D721Med (cell line): ENCODE measurements around the gene FGF3.

Experiments used
- DNase-seq: peaks from one replicate; pipeline ENCODE4 v3.0.0; 2011; ENCODE audit warnings: low spot score; ENCODE audit not compliant: insufficient read length
- FAIRE-seq: peaks from 2 replicates; lab custom pipeline; 2011; peaks lifted over from hg19 to GRCh38; lab: Jason Lieb, UNC
- TF ChIP-seq, protein P1 (sequence below): IDR thresholded peaks from 2 replicates; pipeline ENCODE4 v1.5.1; 2012; ENCODE audit warnings: mild to moderate bottlenecking, control low read depth; ENCODE audit not compliant: insufficient read depth; ENCODE audit errors: missing control alignments

The FGF3 gene

DNA sequence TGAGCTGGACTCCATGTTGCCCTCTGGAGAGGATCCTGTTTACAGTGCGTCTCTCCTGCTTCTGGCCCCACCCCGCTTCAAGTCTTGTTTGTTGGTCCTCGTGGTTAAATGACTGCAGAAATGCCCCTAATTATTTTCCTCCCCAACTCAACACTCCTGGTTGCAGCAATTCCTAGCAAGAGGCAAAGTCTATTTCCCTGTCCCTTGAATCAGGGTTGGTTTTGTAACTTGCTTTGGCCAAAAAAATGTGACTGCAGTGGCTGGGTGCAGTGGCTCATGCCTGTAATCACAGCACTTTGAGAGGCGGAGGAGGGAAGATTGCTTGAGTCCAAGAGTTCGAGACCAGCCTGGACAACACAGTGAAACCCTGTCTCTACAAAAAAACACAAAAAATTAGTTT is 41.0 kb upstream of the FGF3 start:
- no peak for FAIRE-seq

DNA sequence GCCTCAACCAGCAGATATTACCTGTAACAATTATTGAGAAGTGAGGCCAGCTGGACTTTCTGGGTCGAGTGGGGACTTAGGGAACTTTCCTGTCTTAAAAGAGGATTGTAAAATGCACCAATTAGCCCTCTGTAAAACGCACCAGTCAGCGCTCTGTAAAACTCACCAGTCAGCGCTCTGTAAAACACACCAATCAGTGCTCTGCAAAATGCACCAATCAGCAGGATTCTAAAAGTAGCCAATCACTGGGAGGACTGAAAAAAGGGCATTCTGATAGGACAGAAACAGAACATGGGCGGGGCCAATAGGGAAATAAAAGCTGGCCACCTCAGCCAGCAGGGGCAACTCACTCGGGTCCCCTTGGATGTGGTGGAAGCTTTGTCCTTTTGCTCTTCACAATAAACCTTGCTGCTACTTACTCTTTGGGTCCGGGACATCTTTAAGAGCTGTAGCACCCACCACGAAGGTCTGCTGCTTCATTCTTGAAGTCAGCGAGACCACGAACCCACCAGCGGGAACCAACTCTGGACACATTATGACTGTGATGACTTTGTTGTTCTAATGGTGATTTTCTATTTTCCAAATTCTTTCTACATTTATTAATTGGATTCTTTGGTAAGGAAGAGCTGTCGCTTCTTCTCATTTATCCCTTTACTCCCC is 40.2 kb upstream of the FGF3 start:
- TF ChIP-seq, protein P1, sequence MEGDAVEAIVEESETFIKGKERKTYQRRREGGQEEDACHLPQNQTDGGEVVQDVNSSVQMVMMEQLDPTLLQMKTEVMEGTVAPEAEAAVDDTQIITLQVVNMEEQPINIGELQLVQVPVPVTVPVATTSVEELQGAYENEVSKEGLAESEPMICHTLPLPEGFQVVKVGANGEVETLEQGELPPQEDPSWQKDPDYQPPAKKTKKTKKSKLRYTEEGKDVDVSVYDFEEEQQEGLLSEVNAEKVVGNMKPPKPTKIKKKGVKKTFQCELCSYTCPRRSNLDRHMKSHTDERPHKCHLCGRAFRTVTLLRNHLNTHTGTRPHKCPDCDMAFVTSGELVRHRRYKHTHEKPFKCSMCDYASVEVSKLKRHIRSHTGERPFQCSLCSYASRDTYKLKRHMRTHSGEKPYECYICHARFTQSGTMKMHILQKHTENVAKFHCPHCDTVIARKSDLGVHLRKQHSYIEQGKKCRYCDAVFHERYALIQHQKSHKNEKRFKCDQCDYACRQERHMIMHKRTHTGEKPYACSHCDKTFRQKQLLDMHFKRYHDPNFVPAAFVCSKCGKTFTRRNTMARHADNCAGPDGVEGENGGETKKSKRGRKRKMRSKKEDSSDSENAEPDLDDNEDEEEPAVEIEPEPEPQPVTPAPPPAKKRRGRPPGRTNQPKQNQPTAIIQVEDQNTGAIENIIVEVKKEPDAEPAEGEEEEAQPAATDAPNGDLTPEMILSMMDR = no peak
- FAIRE-seq = no peak

More for the DNA sequence above, 41.0 kb upstream of the FGF3 start:
- no peak for DNase-seq
- TF ChIP-seq, protein P1 = no peak

DNA sequence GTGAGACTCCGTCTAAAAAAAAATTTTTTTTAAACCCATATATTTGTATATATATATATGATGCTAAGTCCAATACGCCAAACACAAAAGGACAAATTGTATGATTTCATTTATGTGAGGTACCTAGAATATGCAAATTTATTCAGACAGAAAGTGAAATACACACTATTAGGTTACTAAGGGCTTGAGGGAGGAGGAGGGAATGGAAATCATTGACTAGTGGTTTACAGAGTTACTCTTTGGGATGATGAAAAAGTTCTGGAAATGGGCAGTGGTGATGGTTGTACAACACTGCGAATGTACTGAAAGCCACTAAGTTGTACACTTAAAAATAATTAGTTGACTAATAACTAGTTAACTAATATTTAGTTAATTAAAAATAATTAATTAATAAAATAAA is 36.2 kb upstream of the FGF3 start:
- no peak for FAIRE-seq
- TF ChIP-seq, protein P1 = no peak

More for the DNA sequence above, 40.2 kb upstream of the FGF3 start:
- no peak for DNase-seq

DNA sequence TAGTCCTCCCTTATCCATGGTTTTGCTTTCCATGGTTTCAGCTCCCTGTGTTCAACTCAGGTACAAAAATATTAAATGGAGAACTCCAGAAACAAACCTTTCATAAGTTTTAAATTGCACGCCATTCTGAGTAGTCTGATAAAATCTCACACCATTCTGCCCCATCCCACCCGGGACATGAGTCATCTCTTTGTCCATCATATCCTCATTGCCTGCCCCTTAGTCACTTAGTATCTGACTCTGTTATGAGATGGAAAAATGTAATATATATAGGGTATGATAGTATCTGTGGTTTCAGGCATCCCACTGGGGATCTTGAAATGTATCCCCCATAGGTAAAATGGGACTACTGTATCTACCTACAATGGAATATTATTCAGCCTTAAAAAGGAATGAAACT is 35.5 kb upstream of the FGF3 start:
- no peak for FAIRE-seq
- TF ChIP-seq, protein P1 = no peak

More for the DNA sequence above, 36.2 kb upstream of the FGF3 start:
- no peak for DNase-seq

DNA sequence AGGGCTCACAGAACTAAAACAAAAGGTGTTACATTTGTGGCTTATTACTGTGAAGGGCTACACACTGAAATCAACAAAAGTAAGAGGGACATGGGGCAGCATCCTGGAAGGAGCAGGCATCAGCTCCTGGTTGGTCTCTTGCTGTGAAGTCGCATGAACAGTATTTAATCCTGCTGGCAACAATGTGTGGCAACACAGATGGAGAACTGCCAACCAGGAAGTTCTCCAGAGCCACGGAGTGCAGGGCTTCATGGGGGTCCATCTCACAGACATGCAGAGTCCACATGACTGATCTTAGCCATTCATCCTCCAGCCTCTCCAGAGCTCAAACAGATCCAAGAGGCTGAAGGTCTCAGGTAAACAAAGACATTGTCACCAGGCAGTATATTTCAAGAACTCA is 32.8 kb upstream of the FGF3 start:
- TF ChIP-seq, protein P1 = no peak
- no peak for DNase-seq
- no peak for FAIRE-seq

More for the DNA sequence above, 35.5 kb upstream of the FGF3 start:
- no peak for DNase-seq

DNA sequence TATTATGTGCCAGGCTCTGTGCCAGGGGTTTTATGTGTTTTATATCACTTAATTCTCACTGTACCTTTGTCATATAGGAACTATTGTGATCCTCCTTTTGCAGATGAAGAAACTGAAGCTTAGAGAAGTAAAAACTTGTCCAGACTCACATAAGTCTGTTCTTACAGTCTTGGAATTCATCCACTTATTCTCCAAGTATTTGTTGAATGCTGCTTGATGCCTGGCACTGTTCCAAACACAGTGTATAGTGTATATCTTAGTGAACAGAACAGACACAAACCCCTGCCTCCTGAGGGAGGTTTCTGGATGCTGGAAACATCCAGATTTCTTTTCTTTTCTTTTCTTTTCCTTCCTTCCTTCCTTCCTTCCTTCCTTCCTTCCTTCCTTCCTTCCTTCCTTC is 29.0 kb upstream of the FGF3 start:
- TF ChIP-seq, protein P1 = no peak
- DNase-seq (no peak), FAIRE-seq (no peak)

DNA sequence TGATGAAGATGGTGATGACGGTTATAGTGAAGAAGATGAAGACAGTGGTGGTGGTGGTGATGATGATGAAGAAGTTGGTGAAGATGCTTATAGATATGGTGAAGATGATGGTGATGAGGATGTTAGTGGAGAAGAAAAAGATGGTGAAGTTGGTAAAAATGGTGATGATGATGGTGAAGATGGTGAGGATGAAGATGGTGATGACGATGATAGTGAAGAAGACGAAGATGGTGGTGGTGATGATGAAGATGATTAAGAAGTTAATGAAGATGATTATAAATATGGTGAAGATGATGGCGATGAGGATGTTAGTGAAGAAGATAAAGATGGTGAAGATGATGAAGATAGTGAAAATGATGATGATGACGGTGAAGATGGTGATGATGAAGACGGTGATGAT is 25.2 kb upstream of the FGF3 start:
- FAIRE-seq (no peak), DNase-seq (no peak)
- TF ChIP-seq, protein P1 = no peak
